GM12878 (cell line): ENCODE data around the gene DLGAP3. TPM values are rescaled to one million over a fixed set of nuclear protein-coding genes. Genes with fewer than 3 reads are reported as not detected.

Source experiments
- ATAC-seq: fragments of 200-7000 bp; cut with Tn5 transposase; 3 replicates; pipeline ENCODE4 v1.9.1; 2020; ENCODE audit warnings: mild to moderate bottlenecking, moderate library complexity
- BruUV-seq: library from RNA; stranded (reverse); fragments of 400-500 nt; replicated peaks from 2 replicates; lab custom pipeline; 2021; lab: Mats Ljungman, UMichigan
- CTCF ChIA-PET: fragments of 300-600 bp; sonication (Branson Sonifier 250); formaldehyde crosslinking; extraction: SDS; loops from one replicate; lab custom pipeline; 2021; ENCODE audit warnings: inconsistent platforms; lab: Yijun Ruan, JAX
- POLR2A ChIA-PET: fragments of 350-600 bp; formaldehyde crosslinking; extraction: SDS; loops from one replicate; lab custom pipeline; 2021; ENCODE audit warnings: inconsistent platforms; lab: Charles Lee
- RAD21 ChIA-PET: fragments of 300-600 bp; sonication (Branson Sonifier 250); formaldehyde crosslinking; loops from one replicate; lab custom pipeline; 2023; ENCODE audit warnings: antibody characterized with exemption; ENCODE audit not compliant: unreplicated experiment; lab: Charles Lee
- SMC1A ChIA-PET: fragments of 300-600 bp; sonication (Branson Sonifier 250); formaldehyde crosslinking; loops from one replicate; lab custom pipeline; 2023; ENCODE audit not compliant: unreplicated experiment, uncharacterized antibody; lab: Charles Lee
- DNase-seq: peaks from one replicate; pipeline ENCODE4 v3.0.0-alpha.2; 2011; ENCODE audit warnings: low read depth, low spot score
- FAIRE-seq: peaks from 3 replicates; lab custom pipeline; 2011; peaks lifted over from hg19 to GRCh38; lab: Jason Lieb, UNC
- H2AFZ ChIP-seq: 2 replicates; pipeline ENCODE4 v1.6.0; 2011; ENCODE audit warnings: low read depth, low read length, control low read depth; ENCODE audit not compliant: control insufficient read depth
- H3K27ac ChIP-seq: 2 replicates; pipeline ENCODE4 v1.5.1; 2011; ENCODE audit warnings: control low read depth; ENCODE audit not compliant: control insufficient read depth, insufficient read depth
- H3K27me3 ChIP-seq, 2 experiments: replicated peaks in 1 of 2; 2 replicates each; pipeline versions ENCODE4 v1.6.0 to v1.6.1; 2011; ENCODE audit warnings: low read length in 1 of 2; ENCODE audit not compliant: control insufficient read depth in 2 of 2, insufficient read depth in 2 of 2
- H3K36me3 ChIP-seq, 2 experiments: 2 replicates each; pipeline ENCODE4 v1.5.1; 2011; ENCODE audit warnings: low read length in 1 of 2; ENCODE audit not compliant: control insufficient read depth in 2 of 2, insufficient read depth in 2 of 2
- H3K4me1 ChIP-seq: 2 replicates; pipeline ENCODE4 v1.6.1; 2011; ENCODE audit warnings: mild to moderate bottlenecking, low read length, moderate library complexity, mixed read lengths; ENCODE audit not compliant: control insufficient read depth, insufficient read depth
- H3K4me2 ChIP-seq: 2 replicates; pipeline ENCODE4 v1.6.0; 2011; ENCODE audit warnings: control low read depth; ENCODE audit not compliant: control insufficient read depth, insufficient read depth
- H3K4me3 ChIP-seq: fragments of 200-600 bp; sonication (generic); 2 replicates; pipeline ENCODE4 v1.5.1; 2016
- H3K79me2 ChIP-seq: 2 replicates; pipeline ENCODE4 v1.6.0; 2011; ENCODE audit warnings: low read length; ENCODE audit not compliant: control insufficient read depth, insufficient read depth
- H3K9ac ChIP-seq: 2 replicates; pipeline ENCODE4 v1.8.0; 2011; ENCODE audit warnings: low read length, control low read depth, mixed read lengths; ENCODE audit not compliant: control insufficient read depth, insufficient read depth
- H3K9me3 ChIP-seq: replicated peaks from 3 replicates; pipeline ENCODE4 v1.5.1; 2011; ENCODE audit warnings: mild to moderate bottlenecking, low read length; ENCODE audit not compliant: control insufficient read depth, insufficient read depth
- H4K20me1 ChIP-seq: 2 replicates; pipeline ENCODE4 v1.6.0; 2011; ENCODE audit not compliant: control insufficient read depth, insufficient read depth
- EP300 ChIP-seq, 2 experiments: fragments of 150-350 bp in 1 of 2; IDR thresholded peaks; 2 replicates each; pipeline ENCODE4 v1.6.1; 2011 to 2012; ENCODE audit warnings: low read depth in 2 of 2, low read length in 2 of 2, borderline replicate concordance in 1 of 2, improper control_type of control experiment in 1 of 2, inconsistent platforms in 1 of 2; ENCODE audit not compliant: control insufficient read depth in 1 of 2
- FOS ChIP-seq: IDR thresholded peaks from 3 replicates; pipeline ENCODE4 v1.6.1; 2011; ENCODE audit warnings: borderline replicate concordance; ENCODE audit not compliant: insufficient read length; ENCODE audit errors: extremely low read depth
- GABPA ChIP-seq: IDR thresholded peaks from 2 replicates; pipeline ENCODE4 v1.6.1; 2014; ENCODE audit warnings: antibody characterized with exemption, low read depth, mild to moderate bottlenecking, inconsistent platforms
- IKZF1 ChIP-seq: fragments of 450-650 bp; conservative IDR thresholded peaks from 2 replicates; pipeline ENCODE4 v1.6.1; 2017; ENCODE audit warnings: antibody characterized with exemption, mild to moderate bottlenecking
- IRF4 ChIP-seq: IDR thresholded peaks from 2 replicates; pipeline ENCODE4 v1.6.1; 2011; ENCODE audit warnings: low read depth, low read length
- KAT2A ChIP-seq: conservative IDR thresholded peaks from 2 replicates; pipeline ENCODE4 v1.6.1; 2011; ENCODE audit warnings: low read depth, low read length; ENCODE audit not compliant: control insufficient read depth
- KDM1A ChIP-seq: fragments of 200-600 bp; sonication (generic); IDR thresholded peaks from 2 replicates; pipeline ENCODE4 v1.6.1; 2016; ENCODE audit warnings: borderline replicate concordance
- LARP7 ChIP-seq: fragments of 450-650 bp; IDR thresholded peaks from 2 replicates; pipeline ENCODE4 v1.6.1; 2017; ENCODE audit warnings: mild to moderate bottlenecking
- MYB ChIP-seq: fragments of 150-350 bp; IDR thresholded peaks from 2 replicates; pipeline ENCODE4 v1.6.1; 2014; ENCODE audit warnings: mild to moderate bottlenecking, low read depth, low read length, borderline replicate concordance
- NR2C2 ChIP-seq: IDR thresholded peaks from 2 replicates; pipeline ENCODE4 v1.6.1; 2011; ENCODE audit warnings: borderline replicate concordance, low read depth; ENCODE audit not compliant: control insufficient read depth, insufficient read length
- PAX8 ChIP-seq: fragments of 450-650 bp; IDR thresholded peaks from 2 replicates; pipeline ENCODE4 v1.6.1; 2017; ENCODE audit warnings: mild to moderate bottlenecking, moderate library complexity
- SMARCA5 ChIP-seq: fragments of 450-650 bp; IDR thresholded peaks from 2 replicates; pipeline ENCODE4 v1.6.1; 2017; ENCODE audit warnings: mild to moderate bottlenecking
- SP1 ChIP-seq: IDR thresholded peaks from one replicate; pipeline ENCODE4 v1.6.1; 2011; ENCODE audit warnings: low read depth, low read length
- WRNIP1 ChIP-seq: IDR thresholded peaks from 2 replicates; pipeline ENCODE4 v1.6.1; 2011; ENCODE audit warnings: low read depth, low read length, improper control_type of control experiment, borderline replicate concordance
- ZBED1 ChIP-seq: IDR thresholded peaks from 2 replicates; pipeline ENCODE4 v1.6.1; 2016; ENCODE audit warnings: borderline replicate concordance
- ZNF24 ChIP-seq: fragments of 450-650 bp; IDR thresholded peaks from 2 replicates; pipeline ENCODE4 v1.6.1; 2017; ENCODE audit warnings: antibody characterized with exemption, mild to moderate bottlenecking
- ZSCAN29 ChIP-seq: fragments of 450-650 bp; IDR thresholded peaks from 2 replicates; pipeline ENCODE4 v1.6.1; 2017; ENCODE audit warnings: mild to moderate bottlenecking, moderate library complexity
- WGBS: methylation state at CpG from one replicate; pipeline ENCODE4 v1.1.6; 2016; ENCODE audit warnings: low lambda C conversion rate; ENCODE audit not compliant: insufficient replicate concordance, insufficient coverage; ENCODE audit errors: missing lambda C conversion rate; 5-methylcytosine and 5-hydroxymethylcytosine counted together
- in situ Hi-C: fragments of 300-500 bp; cut with MboI; formaldehyde crosslinking; loops from 9 replicates; pipeline ENCODE4 v1.14.3; 2018; ENCODE audit warnings: mixed read lengths
- intact Hi-C: fragments of 100-400 bp; cut with micrococcal nuclease; formaldehyde crosslinking; loops from one replicate; pipeline ENCODE4 v1.14.2; 2022; ENCODE audit not compliant: unreplicated experiment
- polyA plus RNA-seq, 11 experiments: library from polyadenylated mRNA; depleted of rRNA in 4 of 11; unstranded in 6 of 11; stranded (reverse) in 5 of 11; fragments of >200 nt; fragmentation: Nextera tagmentation in 4 of 11; fragmentation: Illumina TruSeq in 1 of 11; extraction: Ambion mirVana in 4 of 11; extraction: Trizol in 1 of 11; gene quantifications; 1 replicate in 1 of 11; 2 replicates in 10 of 11; pipeline versions ENCODE4 v1.2.1 to v1.2.3, GENCODE V29; 2011 to 2016; ENCODE audit warnings: inconsistent platforms in 2 of 11, missing spikeins in 2 of 11, low read depth in 1 of 11
- total RNA-seq, 4 experiments: library from RNA; depleted of rRNA in 3 of 4; stranded (reverse); fragments of >200 nt in 3 of 4; fragmentation: Illumina TruSeq in 1 of 4; extraction: Trizol in 1 of 4; gene quantifications; 2 replicates each; pipeline versions ENCODE4 v1.2.1 to v1.2.3, GENCODE V29; 2013 to 2021
- TF ChIP-seq, protein P1 (sequence below): IDR thresholded peaks from 2 replicates; pipeline ENCODE4 v1.6.1; 2011; ENCODE audit warnings: borderline replicate concordance, low read depth, mild to moderate bottlenecking, moderate library complexity, mixed read lengths, low read length; ENCODE audit not compliant: insufficient read depth; ENCODE audit errors: extremely low read length
- TF ChIP-seq, protein P2 (sequence below): fragments of 450-650 bp; conservative IDR thresholded peaks from 2 replicates; pipeline ENCODE4 v1.6.1; 2017; ENCODE audit warnings: mild to moderate bottlenecking, moderate library complexity
- TF ChIP-seq, protein P3 (sequence below): IDR thresholded peaks from 2 replicates; pipeline ENCODE4 v1.6.1; 2011; ENCODE audit warnings: borderline replicate concordance, low read depth, mild to moderate bottlenecking, moderate library complexity, low read length; ENCODE audit not compliant: insufficient read depth, poor library complexity, severe bottlenecking

DLGAP3 gene
- total and polyA plus RNA-seq, 10 of the 15 experiments (the other 5 are each of a cell fraction or from before 2014, with no cell fraction given): 0.03 to 0.15 (median 0.08) TPM; not detected in 4

DNA sequence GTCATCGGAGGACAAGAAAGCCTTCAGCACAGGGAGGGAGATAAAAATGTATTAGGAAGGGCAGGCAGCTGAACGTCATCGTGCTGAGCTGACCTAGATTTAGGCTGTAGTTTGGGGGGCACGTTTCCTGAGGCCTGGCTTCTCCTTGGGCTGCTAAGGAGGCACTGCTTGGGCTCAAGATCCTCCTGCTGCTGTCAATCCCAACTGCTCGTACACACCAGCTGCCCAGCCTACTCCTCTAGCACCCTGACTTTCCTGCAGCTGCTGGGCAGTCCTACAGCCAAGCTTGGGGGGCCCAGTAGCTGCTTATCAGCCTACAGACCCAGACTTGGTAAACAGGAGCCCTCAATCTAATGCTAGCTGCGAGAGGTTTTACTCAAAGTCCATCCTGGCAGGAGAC lies 49.5 kb upstream of the DLGAP3 start (continued):
- TF ChIP-seq, protein P1, sequence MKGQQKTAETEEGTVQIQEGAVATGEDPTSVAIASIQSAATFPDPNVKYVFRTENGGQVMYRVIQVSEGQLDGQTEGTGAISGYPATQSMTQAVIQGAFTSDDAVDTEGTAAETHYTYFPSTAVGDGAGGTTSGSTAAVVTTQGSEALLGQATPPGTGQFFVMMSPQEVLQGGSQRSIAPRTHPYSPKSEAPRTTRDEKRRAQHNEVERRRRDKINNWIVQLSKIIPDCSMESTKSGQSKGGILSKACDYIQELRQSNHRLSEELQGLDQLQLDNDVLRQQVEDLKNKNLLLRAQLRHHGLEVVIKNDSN: no peak
- TF ChIP-seq GABPA (no peak), KDM1A (no peak), ZNF24 (no peak), ZSCAN29 (no peak), SMARCA5 (no peak), WRNIP1 (no peak)
- TF ChIP-seq, protein P2, sequence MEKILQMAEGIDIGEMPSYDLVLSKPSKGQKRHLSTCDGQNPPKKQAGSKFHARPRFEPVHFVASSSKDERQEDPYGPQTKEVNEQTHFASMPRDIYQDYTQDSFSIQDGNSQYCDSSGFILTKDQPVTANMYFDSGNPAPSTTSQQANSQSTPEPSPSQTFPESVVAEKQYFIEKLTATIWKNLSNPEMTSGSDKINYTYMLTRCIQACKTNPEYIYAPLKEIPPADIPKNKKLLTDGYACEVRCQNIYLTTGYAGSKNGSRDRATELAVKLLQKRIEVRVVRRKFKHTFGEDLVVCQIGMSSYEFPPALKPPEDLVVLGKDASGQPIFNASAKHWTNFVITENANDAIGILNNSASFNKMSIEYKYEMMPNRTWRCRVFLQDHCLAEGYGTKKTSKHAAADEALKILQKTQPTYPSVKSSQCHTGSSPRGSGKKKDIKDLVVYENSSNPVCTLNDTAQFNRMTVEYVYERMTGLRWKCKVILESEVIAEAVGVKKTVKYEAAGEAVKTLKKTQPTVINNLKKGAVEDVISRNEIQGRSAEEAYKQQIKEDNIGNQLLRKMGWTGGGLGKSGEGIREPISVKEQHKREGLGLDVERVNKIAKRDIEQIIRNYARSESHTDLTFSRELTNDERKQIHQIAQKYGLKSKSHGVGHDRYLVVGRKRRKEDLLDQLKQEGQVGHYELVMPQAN: no peak
- TF ChIP-seq, protein P3, sequence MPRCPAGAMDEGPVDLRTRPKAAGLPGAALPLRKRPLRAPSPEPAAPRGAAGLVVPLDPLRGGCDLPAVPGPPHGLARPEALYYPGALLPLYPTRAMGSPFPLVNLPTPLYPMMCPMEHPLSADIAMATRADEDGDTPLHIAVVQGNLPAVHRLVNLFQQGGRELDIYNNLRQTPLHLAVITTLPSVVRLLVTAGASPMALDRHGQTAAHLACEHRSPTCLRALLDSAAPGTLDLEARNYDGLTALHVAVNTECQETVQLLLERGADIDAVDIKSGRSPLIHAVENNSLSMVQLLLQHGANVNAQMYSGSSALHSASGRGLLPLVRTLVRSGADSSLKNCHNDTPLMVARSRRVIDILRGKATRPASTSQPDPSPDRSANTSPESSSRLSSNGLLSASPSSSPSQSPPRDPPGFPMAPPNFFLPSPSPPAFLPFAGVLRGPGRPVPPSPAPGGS: no peak

DNA sequence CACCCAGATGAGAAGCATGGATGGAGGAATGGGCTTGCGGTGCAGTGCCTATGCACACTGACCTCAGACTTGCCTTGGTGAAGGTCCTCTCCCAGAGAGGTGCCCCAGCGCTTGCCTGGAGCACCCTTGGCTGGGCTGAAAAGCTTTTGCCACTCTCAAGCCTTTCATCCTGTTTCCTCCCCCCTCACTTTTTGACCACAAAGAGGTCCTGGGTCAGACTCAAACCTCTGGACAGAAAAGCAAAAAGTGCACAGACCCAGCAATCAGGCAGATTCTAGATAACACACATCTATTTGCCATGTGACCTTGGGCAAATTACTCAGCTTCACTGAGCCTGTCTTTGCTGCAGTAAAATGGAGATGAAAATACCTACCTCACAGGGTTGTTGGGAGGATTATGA lies 48.4 kb upstream of the DLGAP3 start:
- intact Hi-C loops: no loop called here
- Histone ChIP-seq H3K4me1 (peaks cover 7% of the 10 kb centered on the region), H2AFZ (no peak overlapping the region), H3K9ac (no peak overlapping the region), H3K79me2 (peaks cover under 1% of the 10 kb centered on the region), H3K4me2 (no peak overlapping the region), H3K36me3 (no peaks in the 10 kb centered on the region), H3K4me3 (no peak overlapping the region), H3K27me3 (no peaks in the 10 kb centered on the region), H3K27ac (no peak overlapping the region), H4K20me1 (no peaks in the 10 kb centered on the region; the same call in 1 of the 2 replicates), H3K9me3 (no peaks in the 10 kb centered on the region)
- FAIRE-seq: no peak
- in situ Hi-C loops: no loop called here
- DNase-seq: no peak
- ChIA-PET RAD21 (no interaction called here), CTCF (no interaction called here), SMC1A (no interaction called here), POLR2A (no interaction called here)
- 100% methylated on average over 1 of the region's 2 CpGs for WGBS
- BruUV-seq: no TSS peak
- ATAC-seq: no peak
- TF ChIP-seq SP1: no peak
- no peak for TF ChIP-seq NR2C2
- TF ChIP-seq EP300 (IDR thresholded peaks at IDR 0.05; ENCODE audit: borderline replicate concordance in 1 of 2, control insufficient read depth in 1 of 2, low read depth in 2 of 2, low read length in 2 of 2): no peak
- no peak for TF ChIP-seq PAX8
- no peak for TF ChIP-seq ZNF24
- TF ChIP-seq KAT2A: no peak
- TF ChIP-seq, protein P3: no peak
- TF ChIP-seq FOS: no peak
- TF ChIP-seq MYB: no peak
- TF ChIP-seq IRF4: no peak
- TF ChIP-seq IKZF1: no peak
- no peak for TF ChIP-seq ZBED1
- no peak for TF ChIP-seq LARP7
